Measurements from ENCODE around the gene ADARB2.

- TF ChIP-seq CTCF (IDR thresholded peaks at IDR 0.05): no peak
- no peak for TF ChIP-seq ZFX (IDR thresholded peaks at IDR 0.05; ENCODE audit: borderline replicate concordance)
Measured at GRCh38 chr10:1677307-1677939, 59.9 kb downstream of the ADARB2 start.
